Measurements from ENCODE around the gene RARA.

The RARA gene

DNA sequence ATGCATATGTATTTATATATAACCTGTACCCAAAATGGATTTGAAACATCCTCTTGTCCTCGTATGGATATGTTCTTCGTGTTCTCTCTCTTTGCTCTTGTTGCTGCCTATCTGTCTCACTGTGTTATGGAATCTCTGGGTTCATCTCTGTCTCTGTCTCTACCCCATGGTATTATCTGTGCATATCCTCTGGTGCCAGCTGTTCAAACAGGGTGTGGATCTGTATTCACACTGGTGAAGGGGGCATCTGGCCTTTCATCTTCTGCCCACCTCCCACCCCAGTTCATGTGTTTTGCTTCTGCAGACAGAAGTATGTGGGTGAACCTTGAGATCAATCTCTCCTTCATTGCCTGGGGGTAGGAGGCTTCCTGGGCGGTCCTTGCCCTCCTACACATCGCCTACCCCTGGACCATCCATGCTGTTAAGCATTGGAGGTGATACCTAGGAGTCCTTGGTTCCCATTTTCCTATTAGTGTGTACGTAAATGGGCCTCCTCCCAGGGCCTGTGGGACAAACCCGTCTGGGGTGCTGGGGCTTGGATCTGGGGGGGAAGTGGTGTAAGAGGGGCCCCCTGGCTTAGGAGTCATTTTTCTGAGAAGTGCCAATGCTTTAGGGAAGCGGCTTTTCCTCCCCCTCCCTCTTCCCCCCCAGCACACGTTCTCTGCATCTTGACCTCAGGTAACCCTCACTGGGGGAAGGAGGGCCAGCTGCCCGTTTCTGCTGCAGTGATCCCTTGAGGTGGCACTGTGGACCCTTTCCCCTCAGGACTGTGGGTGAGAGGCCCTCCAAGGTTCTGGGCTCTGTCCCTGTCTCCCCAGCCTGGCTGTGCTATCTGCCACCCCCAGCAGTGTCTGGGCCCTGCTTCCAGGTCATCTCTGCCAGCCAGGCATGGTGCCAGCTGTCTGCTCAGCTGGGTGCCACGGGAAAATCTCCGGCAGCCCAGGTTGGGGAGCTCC lies 21.1 kb downstream of the RARA start:
- no peak for DNase-seq (ENCODE audit: low read depth)

DNA sequence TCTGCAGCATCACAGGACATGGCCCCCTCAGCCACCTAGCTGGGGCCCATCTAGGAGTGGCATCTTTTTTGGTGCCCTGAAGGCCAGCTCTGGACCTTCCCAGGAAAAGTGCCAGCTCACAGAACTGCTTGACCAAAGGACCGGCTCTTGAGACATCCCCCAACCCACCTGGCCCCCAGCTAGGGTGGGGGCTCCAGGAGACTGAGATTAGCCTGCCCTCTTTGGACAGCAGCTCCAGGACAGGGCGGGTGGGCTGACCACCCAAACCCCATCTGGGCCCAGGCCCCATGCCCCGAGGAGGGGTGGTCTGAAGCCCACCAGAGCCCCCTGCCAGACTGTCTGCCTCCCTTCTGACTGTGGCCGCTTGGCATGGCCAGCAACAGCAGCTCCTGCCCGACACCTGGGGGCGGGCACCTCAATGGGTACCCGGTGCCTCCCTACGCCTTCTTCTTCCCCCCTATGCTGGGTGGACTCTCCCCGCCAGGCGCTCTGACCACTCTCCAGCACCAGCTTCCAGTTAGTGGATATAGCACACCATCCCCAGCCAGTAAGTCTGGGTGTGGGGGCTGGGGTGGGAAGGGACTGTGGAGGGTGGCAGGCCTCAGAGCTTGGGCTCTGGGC lies 22.0 kb downstream of the RARA start:
- DNase-seq (ENCODE audit: low read depth), result no peak

DNA sequence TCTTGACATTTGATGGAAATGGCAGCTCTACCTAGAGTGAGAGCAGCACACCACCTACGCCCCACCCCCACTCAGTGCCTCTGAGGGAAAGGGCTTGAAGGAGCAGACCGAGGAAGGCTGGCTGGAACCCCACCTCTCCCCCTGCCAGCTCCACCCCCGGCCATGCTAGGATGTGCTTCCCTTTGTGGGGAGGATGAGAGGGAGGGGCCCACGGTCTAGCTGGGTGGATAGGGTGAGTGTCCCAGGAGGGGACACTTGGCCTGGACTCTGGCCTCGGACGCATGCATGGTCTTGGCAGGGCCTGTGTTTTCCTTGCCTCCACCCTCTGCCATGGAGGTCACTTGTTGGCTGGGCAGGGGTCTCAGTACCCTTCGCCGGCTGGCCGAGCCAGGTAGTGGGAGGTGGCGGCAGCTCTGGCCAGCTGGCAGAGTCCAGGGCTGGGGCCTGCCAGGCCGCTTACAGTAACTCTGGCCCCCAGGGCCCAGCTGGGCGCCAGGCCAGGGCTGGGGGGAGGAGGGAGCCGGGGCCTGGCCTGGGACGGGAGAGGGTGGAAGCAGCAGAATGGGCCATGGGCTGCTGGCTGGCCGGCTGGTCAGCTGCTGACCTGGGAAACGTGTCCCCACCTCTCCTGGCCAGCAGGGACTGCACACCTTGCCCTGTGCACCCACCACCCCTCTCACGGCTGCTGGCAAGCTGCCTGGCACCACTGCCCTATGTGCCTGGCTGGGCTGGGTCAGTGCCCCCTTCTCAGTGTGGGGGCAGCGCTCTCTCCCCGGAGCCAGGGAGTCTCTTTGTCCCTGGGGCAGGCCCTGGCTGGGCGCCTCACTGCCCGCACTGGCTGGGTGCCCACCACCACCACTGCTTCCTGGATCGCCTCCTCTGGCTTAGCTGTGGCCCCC lies 23.0 kb downstream of the RARA start:
- no peak for DNase-seq (ENCODE audit: low read depth)

DNA sequence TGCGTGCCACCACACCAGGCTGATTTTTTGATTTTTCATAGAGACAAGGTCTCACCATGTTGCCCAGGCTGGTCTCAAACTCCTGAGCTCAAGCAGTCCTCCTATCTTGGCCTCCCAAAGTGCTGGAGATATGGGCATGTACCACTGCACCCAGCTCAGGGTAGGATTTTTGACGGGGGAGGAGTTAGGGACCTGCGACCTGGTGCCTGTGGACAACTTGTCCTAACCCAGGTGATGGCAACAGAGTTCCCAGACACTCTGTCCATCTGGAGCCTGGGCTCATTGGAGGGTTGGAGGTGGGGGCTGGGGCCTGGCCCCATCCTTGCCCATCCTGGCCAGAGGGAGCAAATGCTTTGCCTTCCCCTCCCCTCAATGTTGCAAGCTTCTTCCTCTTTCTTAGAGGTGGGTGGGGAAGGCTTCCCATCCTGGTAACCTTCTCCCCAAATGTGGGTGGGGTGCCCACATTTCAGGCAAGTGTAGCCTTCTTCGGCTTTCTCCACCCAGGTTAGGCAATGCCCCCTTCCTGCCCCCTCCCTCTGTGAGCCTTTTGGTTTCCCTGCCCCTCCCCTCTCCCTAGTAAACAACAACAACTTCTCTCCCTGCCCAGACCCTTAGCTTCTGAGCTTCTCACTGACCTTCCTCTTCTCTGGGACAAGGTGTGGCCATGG lies 24.9 kb downstream of the RARA start:
- no peak for DNase-seq (ENCODE audit: low read depth)

DNA sequence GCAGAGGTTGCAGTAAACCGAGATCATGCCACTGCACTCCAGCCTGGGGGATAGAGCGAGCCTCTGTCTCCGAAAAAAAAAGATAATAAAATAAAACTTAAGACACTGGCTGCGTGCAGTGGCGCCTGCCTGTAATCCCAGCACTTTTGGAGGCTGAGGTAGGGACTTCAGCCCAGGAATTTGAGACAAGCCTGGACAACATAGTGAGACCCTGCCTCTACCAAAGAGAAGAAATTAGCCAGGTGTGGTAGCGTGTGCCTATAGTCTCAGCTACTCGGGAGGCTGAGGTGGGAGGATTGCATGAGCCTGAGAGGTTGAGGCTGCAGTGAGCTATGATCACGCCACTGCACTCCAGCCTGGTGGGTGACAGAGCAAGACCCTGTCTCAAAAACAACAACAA lies 26.6 kb downstream of the RARA start:
- DNase-seq (ENCODE audit: low read depth), result no peak

DNA sequence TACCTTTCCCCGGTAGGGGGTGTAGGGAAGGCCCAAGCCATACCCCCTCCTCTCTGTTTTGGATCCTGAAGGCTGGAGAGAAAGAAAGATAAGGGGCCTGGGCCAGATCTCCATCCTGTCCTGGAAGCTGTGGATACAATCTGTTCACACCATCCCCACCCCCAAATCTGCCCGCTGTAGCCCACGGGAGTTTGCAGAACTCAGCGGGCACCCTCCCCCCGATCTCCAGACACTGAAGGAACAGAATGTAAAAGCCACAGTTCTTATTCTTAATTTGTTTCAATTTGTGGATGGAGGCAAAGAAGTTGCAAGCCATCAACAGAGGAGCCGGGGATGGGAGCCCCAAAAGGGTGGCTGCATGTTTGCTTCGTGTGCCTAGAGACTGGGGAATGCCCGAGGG lies 28.4 kb downstream of the RARA start:
- DNase-seq (ENCODE audit: low read depth), result no peak

DNA sequence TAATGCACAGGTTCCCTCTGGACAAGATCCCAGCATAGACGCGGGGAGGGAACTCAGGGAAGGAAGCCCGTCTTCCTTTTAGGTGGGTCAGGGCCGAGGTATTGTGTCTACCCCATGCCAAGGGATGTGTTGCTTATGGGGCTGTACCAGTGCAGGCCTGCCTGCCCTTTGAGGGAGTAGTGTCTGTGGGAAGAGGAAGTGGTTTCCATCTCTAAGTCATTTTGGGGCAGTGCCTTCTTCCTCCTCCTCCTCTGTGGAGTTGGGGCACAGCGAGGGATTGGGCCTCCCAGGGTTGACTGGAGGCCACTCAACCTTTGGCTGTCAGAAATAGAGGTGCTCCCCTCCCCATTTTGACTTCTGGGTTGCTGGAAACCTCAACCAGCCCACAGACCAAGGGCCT lies 29.1 kb downstream of the RARA start:
- DNase-seq (ENCODE audit: low read depth), result no peak

DNA sequence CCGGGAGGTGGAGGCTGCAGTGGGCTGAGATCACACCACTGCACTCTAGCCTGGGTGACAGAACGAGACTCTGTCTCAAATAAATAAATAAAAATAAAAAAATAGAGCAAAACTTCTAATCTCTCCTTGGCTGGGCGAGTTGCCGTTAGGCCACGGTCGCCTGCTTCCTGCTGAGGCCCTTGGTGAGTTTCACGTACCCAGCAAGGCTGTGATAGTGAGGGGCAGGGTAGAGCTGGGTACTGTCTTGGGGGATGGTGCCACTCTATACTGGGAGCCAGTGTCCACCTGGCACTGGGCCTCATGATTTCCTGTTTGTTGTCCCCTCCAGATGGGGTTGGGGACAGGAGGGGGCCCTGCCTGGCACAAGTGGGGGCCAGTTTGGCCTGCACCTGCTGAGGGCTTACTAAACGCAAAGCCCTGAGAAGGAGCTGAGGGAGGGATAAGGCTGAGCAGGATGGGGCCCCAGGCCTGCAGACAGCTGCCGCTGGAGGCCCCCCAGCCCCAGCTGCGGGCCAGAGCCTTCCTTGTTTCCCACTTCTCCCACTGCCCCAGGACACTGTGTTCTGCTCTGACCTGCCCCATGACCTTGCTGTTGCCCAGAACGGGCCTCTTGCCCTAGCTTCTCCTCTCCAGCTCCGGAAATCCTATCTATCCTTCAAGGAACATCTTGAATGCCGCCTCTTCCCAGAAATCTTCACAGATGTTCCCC lies 30.1 kb downstream of the RARA start:
- no peak for DNase-seq (ENCODE audit: low read depth)

DNA sequence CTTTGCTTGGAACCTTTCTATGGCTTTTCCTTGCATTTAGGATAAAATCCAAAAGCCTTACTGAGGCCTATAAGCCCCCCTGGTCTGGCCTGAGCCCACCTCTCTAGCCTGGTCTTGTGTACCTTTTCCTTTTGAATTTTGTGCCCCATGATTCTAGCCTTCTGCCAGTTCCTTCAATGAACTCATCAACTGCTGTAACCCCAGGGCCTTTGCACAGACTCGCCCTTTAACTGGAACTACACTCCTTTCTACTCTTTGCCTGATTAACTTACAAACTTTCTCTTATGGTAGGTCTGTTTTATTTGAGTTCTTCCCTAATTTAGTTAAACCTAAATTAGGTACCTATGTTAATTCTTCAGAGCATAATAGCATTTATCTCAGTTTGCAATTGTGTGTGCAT lies 31.3 kb downstream of the RARA start:
- no peak for DNase-seq (ENCODE audit: low read depth)

DNA sequence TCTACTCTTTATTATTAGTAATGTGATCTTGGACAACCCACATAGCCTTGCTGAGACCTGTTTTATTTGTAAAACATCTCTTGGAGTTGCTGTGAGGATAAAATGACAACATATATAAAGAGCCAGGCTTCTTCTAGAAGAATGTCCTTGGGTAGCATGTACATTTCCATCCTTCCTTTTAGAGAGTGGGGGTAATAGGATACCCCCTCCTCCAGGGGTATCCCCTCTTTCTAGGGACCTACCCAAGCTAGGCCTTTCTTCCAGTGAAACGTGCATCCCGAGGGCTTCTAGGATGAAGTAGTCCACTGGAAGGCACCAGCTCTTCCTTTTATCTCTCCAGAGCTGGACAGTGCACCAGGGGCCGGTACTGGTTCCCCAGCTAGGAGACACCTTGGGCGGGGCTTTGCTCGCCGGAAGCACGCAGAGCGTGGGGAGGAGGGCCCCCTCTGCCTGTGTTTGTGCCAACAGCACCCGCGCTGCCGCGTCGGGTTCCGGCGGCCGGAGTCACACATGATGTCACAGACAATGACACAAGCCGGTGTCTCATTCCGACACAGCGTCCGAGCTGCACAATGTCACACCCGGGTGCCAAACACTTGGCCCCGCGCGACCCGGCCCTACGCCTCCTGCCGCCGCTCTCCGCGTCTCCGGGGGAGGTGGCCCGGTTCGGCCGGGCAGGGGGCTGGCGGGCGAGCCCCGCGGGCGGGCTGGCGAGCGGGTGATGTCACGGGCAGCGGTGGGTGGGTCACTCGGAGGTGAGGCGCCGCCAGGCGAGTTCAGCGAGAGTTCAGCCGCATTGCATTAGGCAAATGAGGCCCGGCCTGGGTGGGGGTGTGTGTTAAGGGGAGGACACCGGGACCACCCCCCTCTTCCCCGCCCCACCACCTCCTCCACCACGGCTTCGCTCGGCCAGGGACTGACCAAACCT lies 32.2 kb downstream of the RARA start:
- peak; percentile 58 for DNase-seq (ENCODE audit: low read depth)

DNA sequence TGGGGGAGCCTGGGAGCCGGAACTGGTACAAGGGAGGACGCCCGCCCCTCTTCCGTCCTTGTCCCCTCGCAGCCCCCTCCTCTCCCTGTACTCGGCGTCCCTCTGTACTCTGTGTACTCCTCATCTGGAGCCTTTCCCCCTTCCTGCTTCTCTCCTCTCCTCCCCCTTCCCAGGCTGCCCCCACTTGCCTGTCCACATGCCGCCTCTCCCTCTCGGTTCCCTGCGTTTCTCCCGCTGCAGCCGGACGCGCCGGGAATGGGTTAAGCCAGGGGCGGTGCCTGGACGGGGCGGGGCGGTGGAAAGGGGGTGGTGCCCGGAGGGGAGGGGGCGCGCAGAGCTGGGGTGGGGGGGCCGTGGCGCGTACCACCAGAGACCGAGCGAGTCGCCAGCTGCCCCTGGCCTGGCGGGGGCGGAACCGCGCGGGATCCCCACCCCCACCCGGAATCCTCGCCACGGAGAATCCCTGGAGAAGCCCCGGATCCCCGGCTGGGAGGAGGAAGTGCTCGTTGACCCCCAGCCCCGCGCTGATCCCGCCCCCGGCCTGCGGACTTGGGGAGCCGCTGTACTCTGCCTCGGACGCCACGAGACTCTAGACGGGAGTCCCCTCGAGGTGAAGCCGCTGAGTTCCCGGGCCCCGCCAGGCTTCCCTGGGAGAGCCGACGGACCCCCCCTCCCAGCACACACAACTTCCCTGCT lies 33.0 kb downstream of the RARA start:
- no peak for DNase-seq (ENCODE audit: low read depth)

DNA sequence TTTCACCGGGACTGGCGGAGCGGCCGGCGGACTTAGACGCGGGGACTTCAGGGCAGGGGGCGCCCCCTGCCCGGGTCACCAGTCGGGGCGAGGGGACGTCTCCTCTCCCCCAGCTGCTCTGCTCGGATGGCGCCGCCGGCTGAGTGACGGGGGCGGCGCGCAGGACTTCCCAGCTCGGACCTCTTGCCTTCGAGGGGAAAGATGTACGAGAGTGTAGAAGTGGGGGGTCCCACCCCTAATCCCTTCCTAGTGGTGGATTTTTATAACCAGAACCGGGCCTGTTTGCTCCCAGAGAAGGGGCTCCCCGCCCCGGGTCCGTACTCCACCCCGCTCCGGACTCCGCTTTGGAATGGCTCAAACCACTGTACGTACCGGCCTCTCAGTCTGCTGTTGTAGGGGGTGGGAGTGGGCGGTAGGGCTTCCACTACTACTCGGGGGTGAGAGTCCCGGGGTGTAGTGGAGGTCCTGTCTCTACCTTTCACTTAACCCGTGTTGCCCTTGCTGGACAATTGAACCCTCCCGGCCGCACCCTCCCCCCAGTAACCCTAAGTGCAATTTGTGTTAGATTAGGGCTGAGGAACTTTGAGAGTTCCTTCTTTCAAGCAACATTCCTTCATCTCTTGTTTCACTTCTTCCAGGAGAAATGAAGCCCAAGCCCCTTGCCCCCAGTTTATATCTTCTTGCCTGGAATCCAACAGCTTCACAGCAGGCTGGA lies 33.7 kb downstream of the RARA start:
- no peak for DNase-seq (ENCODE audit: low read depth)

DNA sequence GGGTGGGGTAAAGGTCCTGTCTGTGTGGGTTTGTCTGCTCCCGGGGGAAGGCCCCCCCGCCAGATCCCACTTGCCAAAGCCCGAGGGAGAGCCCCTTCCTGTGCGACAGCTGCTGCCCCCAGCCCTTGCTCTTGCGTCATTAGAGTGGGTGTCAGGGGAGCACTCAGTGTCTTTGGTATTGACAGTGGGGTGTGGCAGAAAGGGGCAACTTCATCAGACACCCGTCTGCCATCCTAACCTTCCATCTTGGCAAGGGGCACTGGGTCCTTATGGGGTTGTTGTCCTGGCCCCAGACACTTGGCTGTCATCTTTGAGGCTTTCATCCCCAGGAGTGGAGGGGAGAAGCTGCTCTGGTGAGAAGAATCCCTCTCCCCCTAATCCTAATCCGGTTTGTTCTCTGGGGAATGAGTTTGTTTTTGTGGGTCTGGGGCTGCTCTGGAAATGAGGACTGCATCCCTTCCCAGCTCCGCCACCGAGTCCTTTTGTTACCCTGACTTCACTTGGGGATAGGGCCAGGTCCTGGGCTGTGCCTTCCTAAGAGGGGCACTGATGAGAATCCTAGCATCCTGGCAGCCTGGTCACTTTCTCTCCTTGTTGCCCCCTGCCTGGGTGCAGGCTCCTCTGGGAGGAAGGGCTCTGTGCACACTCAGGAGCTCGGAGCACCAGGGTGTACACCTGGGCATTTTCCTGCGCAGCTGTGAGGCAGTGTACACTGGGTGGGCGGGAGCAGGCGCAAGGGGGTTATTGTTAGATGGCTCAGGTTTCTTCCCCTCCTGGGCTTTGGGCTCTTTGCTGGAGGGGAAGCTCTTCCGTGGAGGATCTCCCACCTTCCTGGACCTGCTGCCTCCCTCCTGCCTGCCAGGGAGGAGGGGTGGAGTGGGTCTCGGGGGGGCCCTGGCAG lies 34.5 kb downstream of the RARA start:
- no peak for DNase-seq (ENCODE audit: low read depth)

DNA sequence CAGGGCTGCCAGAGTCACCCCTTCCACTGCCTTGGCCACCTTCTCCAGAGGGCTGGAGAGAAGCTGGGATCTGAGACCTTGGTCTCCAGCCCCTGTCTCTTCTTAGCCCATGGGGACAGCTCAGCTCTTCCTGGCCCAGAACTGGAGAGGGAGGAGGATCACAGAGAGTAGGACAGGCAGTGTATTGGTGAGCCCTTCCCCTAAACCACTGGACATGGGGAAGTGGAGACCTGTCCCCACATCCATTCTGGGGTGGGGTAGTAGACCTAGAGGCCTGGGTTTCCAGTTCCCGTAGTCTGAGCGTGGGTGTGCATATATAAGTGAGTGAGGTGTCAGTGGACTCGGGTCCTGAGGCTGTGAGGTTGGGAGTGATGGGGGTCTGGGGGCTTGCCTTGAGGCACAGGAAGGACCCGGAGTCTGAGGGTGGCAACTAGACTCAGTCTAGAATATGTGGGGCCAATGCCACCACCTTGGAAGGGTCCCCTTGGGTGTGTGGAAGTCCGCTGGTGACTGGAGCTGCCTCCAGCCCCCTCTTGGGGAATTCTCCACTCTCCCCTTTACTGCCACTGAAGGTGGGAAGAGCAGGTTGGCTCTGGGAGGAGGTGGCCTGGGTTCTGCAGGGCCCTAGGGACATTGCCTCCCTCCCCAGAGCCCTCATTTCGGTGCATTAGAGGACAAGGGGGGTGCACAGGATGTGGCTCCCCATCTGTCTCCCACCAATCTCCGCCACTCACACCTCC lies 35.6 kb downstream of the RARA start:
- DNase-seq (ENCODE audit: low read depth), result no peak

DNA sequence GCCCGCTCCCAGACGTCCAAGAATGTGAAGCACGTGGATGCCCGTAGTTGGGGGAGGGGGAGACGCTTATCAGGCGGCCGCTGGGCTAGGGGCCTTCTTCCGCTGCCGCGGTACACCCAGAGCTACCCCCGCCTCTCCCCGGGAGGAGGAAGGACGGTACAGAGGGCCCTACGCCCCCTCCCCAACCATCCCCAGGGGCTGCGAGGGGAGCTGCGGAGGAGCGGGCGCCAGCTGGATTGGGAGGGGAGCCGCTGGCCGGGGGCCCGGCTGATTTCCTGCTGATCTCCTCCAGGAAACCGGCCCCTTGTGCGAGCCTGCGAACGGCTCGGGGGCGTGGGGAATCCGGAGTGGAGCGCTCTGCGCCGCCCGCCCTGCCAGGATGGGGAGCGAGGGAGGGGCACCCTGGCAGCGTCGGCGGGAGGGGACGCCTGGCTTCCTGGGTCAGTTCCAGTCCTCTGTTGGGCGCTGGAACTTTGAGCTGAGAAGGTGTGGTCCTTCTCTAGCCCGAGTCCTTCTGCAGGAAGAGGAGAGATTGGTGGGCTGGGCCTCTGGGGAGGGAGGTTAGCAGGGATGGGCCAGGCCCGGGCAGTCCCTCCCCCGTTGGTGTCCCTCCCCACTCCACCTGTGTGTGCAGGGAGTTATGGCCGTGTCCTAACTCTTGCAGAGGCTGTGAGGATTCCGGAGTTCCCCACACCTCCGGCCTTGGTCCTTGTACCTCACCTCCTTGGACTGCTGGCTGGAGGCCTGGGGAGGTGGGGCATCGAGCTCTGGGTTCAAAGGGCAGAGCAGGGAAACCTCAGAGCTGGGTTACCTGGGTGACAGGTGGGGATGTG lies 36.4 kb downstream of the RARA start:
- no peak for DNase-seq (ENCODE audit: low read depth)

Data from stimulated activated CD8-positive, alpha-beta memory T cell treated with anti-CD3 and anti-CD28 coated beads, Interleukin-15, amount 100 ng/mL, for 24 hours (primary cell).